ENCODE data around the gene KCNAB1. TPM values are rescaled to one million over a fixed set of nuclear protein-coding genes. Genes with fewer than 3 reads are reported as not detected.

KCNAB1 gene
- total and polyA plus RNA-seq, 2 of the 8 experiments (the other 6 are each of a cell fraction or from before 2014, with no cell fraction given): 0.51 to 2.3 TPM

DNA sequence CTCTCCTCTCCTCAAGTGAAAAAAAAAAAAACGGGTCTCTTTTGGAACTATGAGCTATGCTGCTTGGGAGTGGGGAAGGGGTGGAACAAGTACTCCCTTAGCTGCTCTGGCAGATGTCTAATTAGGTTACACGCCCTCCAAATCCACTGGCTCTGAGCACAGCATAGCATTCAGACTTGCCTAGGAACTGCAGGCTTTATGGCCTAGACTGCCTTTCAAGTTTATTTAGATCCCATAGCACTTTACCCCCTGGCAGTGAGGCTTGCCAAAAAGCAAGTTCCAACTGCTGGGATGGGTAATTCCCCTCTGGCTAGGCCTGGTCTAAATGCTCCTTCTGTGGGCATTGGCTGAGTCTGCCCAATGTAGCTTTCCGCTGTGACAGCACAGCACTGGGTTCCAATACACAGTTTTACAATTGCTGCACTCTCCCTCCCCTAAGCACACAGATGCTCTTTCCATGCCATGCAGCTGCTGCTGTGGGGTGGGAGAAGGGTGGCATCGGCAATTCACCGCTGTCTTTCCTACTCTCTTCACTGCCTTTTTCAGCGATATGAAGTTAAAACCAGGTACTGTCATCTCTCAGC is 152.8 kb downstream of the KCNAB1 start (continued):
- TF ChIP-seq SUZ12 (IDR thresholded peaks at IDR 0.05; ENCODE audit: low read length): no peak
- no peak for TF ChIP-seq CEBPB (IDR thresholded peaks at IDR 0.05; ENCODE audit: low read depth, low read length)
- TF ChIP-seq CBX8 (IDR thresholded peaks at IDR 0.05; ENCODE audit: borderline replicate concordance, low read depth, low read length): no peak
- TF ChIP-seq TBP (IDR thresholded peaks at IDR 0.05; ENCODE audit: low read depth, low read length): no peak
- no peak for TF ChIP-seq HDAC6 (IDR thresholded peaks at IDR 0.05; ENCODE audit: low read depth, low read length)
- TF ChIP-seq POLR2A (IDR thresholded peaks at IDR 0.05; ENCODE audit: control extremely low read depth in 1 of 2, low read depth in 2 of 2, low read length in 2 of 2): no peak

Measured in H1 (cell line).